HFFc6 (cell line): Measurements from ENCODE around the gene TXLNG. TPM values are rescaled to one million over a fixed set of nuclear protein-coding genes. Genes with fewer than 3 reads are reported as not detected.
"Not testable (repeated sequence)": the region's sequence is repeated elsewhere in the genome, so short reads cannot be mapped to it uniquely, and the experiment has no call there.

Experiments
- DNase-seq: peaks from one replicate; pipeline ENCODE4 v3.0.0-alpha.2; 2018
- H3K27ac Mint-ChIP-seq: 2 replicates; pipeline ENCODE4 v1.8.0; 2020; ENCODE audit warnings: mild to moderate bottlenecking, mixed read lengths
- H3K27me3 Mint-ChIP-seq: 2 replicates; pipeline ENCODE4 v1.8.0; 2021; ENCODE audit warnings: mild to moderate bottlenecking, moderate library complexity, mixed read lengths; ENCODE audit not compliant: insufficient read depth
- H3K36me3 Mint-ChIP-seq: 2 replicates; pipeline ENCODE4 v1.8.0; 2021; ENCODE audit warnings: low read depth, mixed read lengths
- H3K4me1 Mint-ChIP-seq: 2 replicates; pipeline ENCODE4 v1.8.0; 2020; ENCODE audit warnings: low read depth, mixed read lengths
- H3K4me3 Mint-ChIP-seq: 2 replicates; pipeline ENCODE4 v1.8.0; 2020; ENCODE audit warnings: mild to moderate bottlenecking, moderate library complexity, mixed read lengths
- H3K9me3 Mint-ChIP-seq: 2 replicates; pipeline ENCODE4 v1.8.0; 2020; ENCODE audit warnings: mild to moderate bottlenecking, mixed read lengths
- total RNA-seq, 6 experiments: library from RNA; stranded (reverse); fragmentation: NEBNext Ultra II Directional; extraction: Animal tissue kit (Norgen Biotek cat#: 25700); gene quantifications; 2 replicates in 1 of 6; 3 replicates in 5 of 6; pipeline ENCODE4 v1.2.3, GENCODE V29; 2021
- TF ChIP-seq, protein P1 (sequence below): fragments of 200-600 bp; sonication (generic); IDR thresholded peaks from 2 replicates; pipeline ENCODE4 v1.5.0; 2021; ENCODE audit warnings: antibody characterized with exemption, mild to moderate bottlenecking

Gene TXLNG
- total RNA-seq, 6 experiments from 2014 or later, result 6.8 to 7.8 (median 7.1) TPM

DNA sequence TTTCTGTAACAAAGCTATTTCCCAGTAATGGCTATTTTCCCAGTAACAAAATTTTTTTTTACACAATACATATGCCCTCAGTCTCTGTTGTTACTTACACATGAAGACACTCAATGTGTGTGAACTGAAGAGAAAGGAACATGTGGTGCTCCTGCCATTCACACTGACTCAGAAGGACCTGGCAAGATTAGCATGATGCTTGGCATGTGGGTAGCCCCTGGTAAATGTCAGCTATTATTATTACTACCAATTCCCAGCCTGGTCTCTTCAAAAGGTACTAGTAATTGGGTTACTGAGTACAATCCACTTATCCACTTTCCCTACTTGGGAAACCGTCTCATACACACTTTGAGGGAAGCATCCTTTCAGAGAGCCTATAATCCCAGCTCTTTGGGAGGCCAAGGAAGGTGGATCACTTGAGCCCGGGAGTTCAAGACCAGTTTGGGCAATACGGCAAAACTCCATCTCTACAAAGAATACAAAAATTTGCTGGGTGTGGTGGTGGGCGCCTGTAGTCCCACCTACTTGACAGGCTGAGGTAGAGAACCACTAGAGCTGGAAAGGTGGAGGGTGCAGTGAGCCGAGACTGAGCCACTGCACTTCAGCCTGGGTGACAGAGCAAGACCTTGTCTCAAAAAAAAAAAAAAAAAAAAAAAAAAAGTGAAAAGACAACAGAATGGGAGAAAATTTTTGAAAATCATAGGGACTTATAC, 69.3 kb downstream of the TXLNG start:
- H3K9me3 Mint-ChIP-seq, result peaks cover 7% of the 10 kb centered on the region
- peaks cover 30% of the 10 kb centered on the region for H3K36me3 Mint-ChIP-seq
- H3K4me3 Mint-ChIP-seq, result no peak overlapping the region
- peaks cover 5% of the 10 kb centered on the region; the same call in 1 of the 2 replicates for H3K4me1 Mint-ChIP-seq
- H3K27ac Mint-ChIP-seq, result peak overlapping the region; percentile 77
- no peak for DNase-seq
- H3K27me3 Mint-ChIP-seq, result peaks cover 1% of the 10 kb centered on the region
- TF ChIP-seq, protein P1, sequence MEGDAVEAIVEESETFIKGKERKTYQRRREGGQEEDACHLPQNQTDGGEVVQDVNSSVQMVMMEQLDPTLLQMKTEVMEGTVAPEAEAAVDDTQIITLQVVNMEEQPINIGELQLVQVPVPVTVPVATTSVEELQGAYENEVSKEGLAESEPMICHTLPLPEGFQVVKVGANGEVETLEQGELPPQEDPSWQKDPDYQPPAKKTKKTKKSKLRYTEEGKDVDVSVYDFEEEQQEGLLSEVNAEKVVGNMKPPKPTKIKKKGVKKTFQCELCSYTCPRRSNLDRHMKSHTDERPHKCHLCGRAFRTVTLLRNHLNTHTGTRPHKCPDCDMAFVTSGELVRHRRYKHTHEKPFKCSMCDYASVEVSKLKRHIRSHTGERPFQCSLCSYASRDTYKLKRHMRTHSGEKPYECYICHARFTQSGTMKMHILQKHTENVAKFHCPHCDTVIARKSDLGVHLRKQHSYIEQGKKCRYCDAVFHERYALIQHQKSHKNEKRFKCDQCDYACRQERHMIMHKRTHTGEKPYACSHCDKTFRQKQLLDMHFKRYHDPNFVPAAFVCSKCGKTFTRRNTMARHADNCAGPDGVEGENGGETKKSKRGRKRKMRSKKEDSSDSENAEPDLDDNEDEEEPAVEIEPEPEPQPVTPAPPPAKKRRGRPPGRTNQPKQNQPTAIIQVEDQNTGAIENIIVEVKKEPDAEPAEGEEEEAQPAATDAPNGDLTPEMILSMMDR, result no peak

DNA sequence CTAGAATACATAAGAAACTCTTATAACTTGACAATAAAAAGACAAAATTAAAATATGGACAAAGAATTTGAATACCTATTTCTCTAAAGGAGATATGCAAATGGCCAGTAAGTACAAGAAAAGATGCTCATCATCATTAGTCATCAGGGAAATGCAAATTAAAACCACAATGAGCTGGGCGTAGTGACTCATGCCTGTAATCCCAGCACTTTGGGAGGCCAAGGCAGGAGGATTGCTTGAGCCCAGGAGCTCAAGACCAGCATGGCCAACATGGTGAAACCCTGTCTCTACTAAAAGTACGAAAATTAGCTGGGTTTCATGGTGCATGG, 69.8 kb downstream of the TXLNG start:
- H3K36me3 Mint-ChIP-seq, result peaks cover 30% of the 10 kb centered on the region
- H3K27ac Mint-ChIP-seq, result peak overlapping the region; percentile 77
- H3K27me3 Mint-ChIP-seq, H3K4me3 Mint-ChIP-seq, H3K4me1 Mint-ChIP-seq, H3K9me3 Mint-ChIP-seq: not testable (repeated sequence)
- DNase-seq, result peak; percentile 64

DNA sequence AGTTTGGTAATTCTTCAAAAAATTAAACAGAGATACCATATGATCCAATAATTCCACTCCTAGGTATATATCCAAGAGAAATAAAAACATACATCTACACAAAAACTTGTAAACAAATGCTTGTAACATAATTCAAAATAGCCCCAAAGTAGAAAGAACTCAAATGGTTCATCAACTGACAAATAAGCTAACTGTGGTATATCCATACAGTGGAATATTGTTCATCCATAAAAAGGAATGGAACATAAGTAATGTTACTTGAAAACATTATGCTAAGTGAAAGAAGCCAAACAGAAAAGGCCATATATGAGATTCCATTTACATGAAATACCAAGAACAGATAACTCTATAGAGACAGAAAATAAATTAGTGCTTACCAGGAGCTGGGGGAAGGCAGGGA, 70.5 kb downstream of the TXLNG start:
- Mint-ChIP-seq H3K27ac (peak overlapping the region; percentile 77; the same call in 1 of the 2 replicates), H3K4me1 (peaks cover 5% of the 10 kb centered on the region; the same call in 1 of the 2 replicates), H3K27me3 (peaks cover 1% of the 10 kb centered on the region), H3K4me3 (no peak overlapping the region), H3K36me3 (peaks cover 30% of the 10 kb centered on the region), H3K9me3 (peaks cover 7% of the 10 kb centered on the region)
- no peak for DNase-seq
- TF ChIP-seq, protein P1, result no peak

DNA sequence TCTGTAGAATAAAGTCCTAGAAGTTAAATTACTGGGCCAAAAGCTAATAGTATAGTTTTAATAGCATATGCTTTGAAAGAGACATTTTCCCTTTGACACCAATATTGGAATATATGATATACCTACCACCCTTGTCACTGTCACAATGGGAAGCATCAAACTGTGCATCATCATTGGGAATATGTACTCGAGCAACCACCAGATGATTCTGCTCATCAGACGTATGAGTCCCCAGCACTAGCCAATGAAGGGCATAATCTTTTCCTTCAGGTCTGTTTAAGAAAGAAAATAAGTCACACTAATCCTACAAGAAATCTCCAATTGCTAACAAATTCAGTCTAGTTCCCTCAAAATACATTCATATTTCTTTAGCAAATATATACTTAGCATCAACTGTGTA, 76.6 kb downstream of the TXLNG start:
- H3K9me3 Mint-ChIP-seq, result no peaks in the 10 kb centered on the region
- no peak for DNase-seq
- H3K27me3 Mint-ChIP-seq, result no peaks in the 10 kb centered on the region
- H3K4me3 Mint-ChIP-seq, result no peak overlapping the region
- H3K27ac Mint-ChIP-seq, result peak overlapping the region; percentile 33; the same call in 1 of the 2 replicates
- H3K4me1 Mint-ChIP-seq, result peaks cover 11% of the 10 kb centered on the region
- TF ChIP-seq, protein P1, result no peak
- peaks cover 15% of the 10 kb centered on the region for H3K36me3 Mint-ChIP-seq

DNA sequence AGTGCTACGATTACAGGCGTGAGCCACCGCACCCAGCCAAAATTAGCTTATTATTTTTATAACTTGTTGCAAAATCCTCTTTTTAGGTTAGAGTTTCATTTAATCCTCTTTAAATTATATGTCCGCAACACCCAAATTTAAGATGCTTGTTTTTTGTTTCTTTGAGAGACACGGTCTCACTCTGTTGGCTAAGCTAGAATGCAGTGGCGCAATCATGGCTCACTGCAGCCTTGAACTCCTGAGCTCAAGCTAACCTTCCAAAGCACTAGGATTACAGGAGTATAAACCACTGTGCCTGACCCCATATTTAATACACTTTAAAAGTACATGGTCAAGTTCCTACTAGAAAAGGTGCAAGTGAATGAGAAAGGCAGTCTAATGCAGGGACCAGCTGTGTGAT, 81.7 kb downstream of the TXLNG start:
- H3K27ac Mint-ChIP-seq, result no peak overlapping the region; the same call in 1 of the 2 replicates
- peaks cover 34% of the 10 kb centered on the region for H3K4me1 Mint-ChIP-seq
- H3K36me3 Mint-ChIP-seq, result peaks cover 12% of the 10 kb centered on the region; the same call in 1 of the 2 replicates

DNA sequence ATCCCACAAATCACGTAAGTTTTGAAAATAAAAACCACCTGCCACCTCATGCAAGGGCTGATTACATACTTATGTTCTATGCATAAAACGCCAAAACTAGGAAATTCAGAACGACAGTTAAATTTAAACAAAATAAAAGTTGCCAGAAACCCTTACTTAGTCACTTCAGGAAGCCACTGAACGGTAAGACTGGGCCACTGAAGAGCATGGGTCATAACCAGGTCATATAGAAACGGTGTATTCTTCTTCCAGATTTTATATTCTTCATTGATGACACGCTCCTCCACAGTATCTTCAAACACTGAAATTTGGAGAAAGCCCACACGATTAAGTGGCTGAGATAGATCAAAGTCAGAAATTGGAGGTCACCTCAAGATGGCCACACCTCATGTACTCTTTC, 82.7 kb downstream of the TXLNG start:
- Mint-ChIP-seq H3K4me3 (peak overlapping the region; percentile 96), H3K27ac (peak overlapping the region; percentile 79), H3K27me3 (no peaks in the 10 kb centered on the region; the same call in 1 of the 2 replicates), H3K9me3 (no peaks in the 10 kb centered on the region), H3K4me1 (peaks cover 34% of the 10 kb centered on the region), H3K36me3 (peaks cover 8% of the 10 kb centered on the region; the same call in 1 of the 2 replicates)
- no peak for DNase-seq
- TF ChIP-seq, protein P1, result no peak

More for the DNA sequence above, 81.7 kb downstream of the TXLNG start:
- Mint-ChIP-seq H3K9me3 (no peaks in the 10 kb centered on the region), H3K4me3 (peak overlapping the region; percentile 96), H3K27me3 (no peaks in the 10 kb centered on the region; the same call in 1 of the 2 replicates)
- TF ChIP-seq, protein P1, result no peak
- no peak for DNase-seq
